ENCODE results near the gene REP15.
"Not testable (repeated sequence)": the region's sequence is repeated elsewhere in the genome, so short reads cannot be mapped to it uniquely, and the experiment has no call there.

Gene REP15, protein sequence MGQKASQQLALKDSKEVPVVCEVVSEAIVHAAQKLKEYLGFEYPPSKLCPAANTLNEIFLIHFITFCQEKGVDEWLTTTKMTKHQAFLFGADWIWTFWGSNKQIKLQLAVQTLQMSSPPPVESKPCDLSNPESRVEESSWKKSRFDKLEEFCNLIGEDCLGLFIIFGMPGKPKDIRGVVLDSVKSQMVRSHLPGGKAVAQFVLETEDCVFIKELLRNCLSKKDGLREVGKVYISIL

DNA sequence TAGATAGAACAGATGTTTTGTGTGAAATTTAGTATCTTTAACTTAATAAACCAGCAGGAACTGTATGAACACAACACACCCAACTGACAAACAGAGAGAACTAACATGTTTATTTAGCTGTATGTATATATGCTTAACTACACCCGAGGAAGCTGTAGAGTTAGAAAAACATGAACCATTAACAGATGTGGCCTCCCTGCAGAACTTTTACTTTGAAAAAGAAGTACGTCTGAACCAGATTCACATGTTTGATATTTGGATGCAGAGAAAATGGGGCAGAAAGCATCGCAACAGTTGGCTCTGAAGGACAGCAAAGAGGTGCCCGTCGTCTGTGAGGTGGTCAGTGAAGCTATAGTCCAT lies at the start of gene REP15:
Gene REP15, plus strand, starts transcription at position 155 of the 360 bp plus-strand sequence. Its CDS starts 116 bp downstream, at position 271.
- Histone ChIP-seq H3K79me2 (no peaks in the 10 kb centered on the region), H3K9ac (no peak within 1 kb of the TSS), H3K9me3 (ENCODE audit: control insufficient read depth, low read length) (no peaks in the 10 kb centered on the region), H3K4me2 (ENCODE audit: low read length) (no peak within 1 kb of the TSS), H3K27ac (no peak within 1 kb of the TSS), H3K4me1 (no peaks in the 10 kb centered on the region), H3K27me3 (ENCODE audit: control insufficient read depth, insufficient read depth, low read length) (no peaks in the 10 kb centered on the region), H3K4me3 (ENCODE audit: low read depth, low read length) (no peak within 1 kb of the TSS), H2AFZ (no peak within 1 kb of the TSS), H3K36me3 (ENCODE audit: control insufficient read depth, insufficient read depth, low read length) (no peaks in the 10 kb centered on the region)
- TF ChIP-seq, protein P1, sequence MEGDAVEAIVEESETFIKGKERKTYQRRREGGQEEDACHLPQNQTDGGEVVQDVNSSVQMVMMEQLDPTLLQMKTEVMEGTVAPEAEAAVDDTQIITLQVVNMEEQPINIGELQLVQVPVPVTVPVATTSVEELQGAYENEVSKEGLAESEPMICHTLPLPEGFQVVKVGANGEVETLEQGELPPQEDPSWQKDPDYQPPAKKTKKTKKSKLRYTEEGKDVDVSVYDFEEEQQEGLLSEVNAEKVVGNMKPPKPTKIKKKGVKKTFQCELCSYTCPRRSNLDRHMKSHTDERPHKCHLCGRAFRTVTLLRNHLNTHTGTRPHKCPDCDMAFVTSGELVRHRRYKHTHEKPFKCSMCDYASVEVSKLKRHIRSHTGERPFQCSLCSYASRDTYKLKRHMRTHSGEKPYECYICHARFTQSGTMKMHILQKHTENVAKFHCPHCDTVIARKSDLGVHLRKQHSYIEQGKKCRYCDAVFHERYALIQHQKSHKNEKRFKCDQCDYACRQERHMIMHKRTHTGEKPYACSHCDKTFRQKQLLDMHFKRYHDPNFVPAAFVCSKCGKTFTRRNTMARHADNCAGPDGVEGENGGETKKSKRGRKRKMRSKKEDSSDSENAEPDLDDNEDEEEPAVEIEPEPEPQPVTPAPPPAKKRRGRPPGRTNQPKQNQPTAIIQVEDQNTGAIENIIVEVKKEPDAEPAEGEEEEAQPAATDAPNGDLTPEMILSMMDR (IDR thresholded peaks at IDR 0.05), result no peak

DNA sequence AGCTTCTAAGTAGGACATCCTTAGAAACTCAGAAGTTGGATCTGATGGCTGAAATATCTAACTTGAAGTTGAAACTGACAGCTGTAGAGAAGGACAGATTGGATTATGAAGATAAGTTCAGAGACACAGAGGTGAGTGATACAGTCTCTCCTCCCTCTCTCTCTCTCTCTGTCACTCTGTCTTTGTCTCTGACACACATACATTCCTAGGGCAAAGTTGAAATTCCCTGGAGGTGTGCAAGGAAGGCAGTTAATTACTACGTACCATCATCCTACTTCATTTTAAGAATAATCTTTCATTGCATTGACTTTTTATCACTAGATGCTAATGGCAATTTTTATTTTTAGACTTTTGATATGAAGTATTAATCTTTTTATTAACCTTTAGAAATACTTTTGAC lies 46.2 kb upstream of the REP15 start:
- Histone ChIP-seq H2AFZ (no peak overlapping the region), H3K27ac (no peak overlapping the region), H3K4me3 (ENCODE audit: low read depth, low read length) (no peak overlapping the region), H3K9me3 (ENCODE audit: control insufficient read depth, low read length) (no peaks in the 10 kb centered on the region), H3K79me2 (no peaks in the 10 kb centered on the region), H3K4me1 (no peaks in the 10 kb centered on the region), H3K36me3 (ENCODE audit: control insufficient read depth, insufficient read depth, low read length) (no peaks in the 10 kb centered on the region), H3K9ac (no peak overlapping the region), H3K27me3 (ENCODE audit: control insufficient read depth, insufficient read depth, low read length) (no peaks in the 10 kb centered on the region), H3K4me2 (ENCODE audit: low read length) (no peak overlapping the region)
- TF ChIP-seq, protein P1 (IDR thresholded peaks at IDR 0.05), result no peak

DNA sequence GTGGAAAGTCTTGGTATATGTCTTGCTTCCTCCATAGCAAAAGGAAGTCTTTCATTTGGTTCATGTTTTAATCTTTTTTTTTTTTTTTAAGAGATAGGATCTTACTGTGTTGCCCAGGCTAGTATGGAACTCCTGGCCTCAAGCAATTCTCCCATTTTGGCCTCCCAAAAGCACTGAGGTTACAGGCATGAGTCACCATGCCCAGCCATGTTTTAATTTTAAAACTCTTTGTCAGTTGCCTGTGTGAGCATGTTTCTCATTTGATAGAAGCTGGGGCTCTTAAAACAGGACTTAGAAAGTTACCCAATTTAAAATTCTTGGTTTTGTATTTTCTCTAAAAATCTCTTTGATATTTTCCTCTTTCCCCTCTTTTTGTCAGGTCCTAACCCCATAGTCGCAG lies 45.0 kb upstream of the REP15 start:
- Histone ChIP-seq H3K79me2 (no peaks in the 10 kb centered on the region), H3K4me3 (ENCODE audit: low read depth, low read length) (no peak overlapping the region), H3K4me2 (ENCODE audit: low read length) (no peak overlapping the region), H3K9ac (no peak overlapping the region), H3K36me3 (ENCODE audit: control insufficient read depth, insufficient read depth, low read length) (no peaks in the 10 kb centered on the region), H3K9me3 (ENCODE audit: control insufficient read depth, low read length) (no peaks in the 10 kb centered on the region), H3K4me1 (no peaks in the 10 kb centered on the region), H2AFZ (no peak overlapping the region), H3K27ac (no peak overlapping the region), H3K27me3 (ENCODE audit: control insufficient read depth, insufficient read depth, low read length) (no peaks in the 10 kb centered on the region)
- TF ChIP-seq, protein P1 (IDR thresholded peaks at IDR 0.05), result no peak

DNA sequence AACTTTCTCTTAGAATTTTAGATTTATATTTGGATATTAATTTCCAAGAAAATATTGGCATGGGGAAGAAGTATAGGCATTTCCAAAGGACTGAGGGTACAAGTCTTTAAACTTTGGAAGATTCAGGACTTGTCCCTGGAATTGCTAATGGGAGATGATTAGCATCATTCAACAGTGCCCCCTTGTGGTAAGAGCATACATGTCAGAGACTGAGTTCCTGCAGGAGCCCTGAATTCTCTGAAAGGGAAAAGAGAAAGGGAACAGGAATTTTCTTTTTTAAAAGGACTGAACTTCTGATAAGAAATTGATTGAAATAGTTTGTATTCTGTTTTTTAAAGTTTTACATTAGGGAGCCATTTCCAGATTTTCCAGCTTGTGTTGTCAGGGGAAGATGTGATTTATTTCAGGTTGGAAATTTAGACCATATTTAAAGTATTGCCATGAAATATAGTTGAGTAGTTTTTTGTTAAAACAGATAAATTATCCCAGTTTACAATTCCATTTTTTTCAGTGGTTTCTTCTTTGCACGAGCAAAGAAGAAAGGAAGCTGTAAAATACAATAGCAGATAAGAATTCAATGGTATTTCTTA lies 44.0 kb upstream of the REP15 start:
- Histone ChIP-seq H3K9me3 (ENCODE audit: control insufficient read depth, low read length) (no peaks in the 10 kb centered on the region), H3K4me3 (ENCODE audit: low read depth, low read length) (no peak overlapping the region), H3K36me3 (ENCODE audit: control insufficient read depth, insufficient read depth, low read length) (no peaks in the 10 kb centered on the region), H3K4me2 (ENCODE audit: low read length) (no peak overlapping the region), H3K27ac (no peak overlapping the region), H3K4me1 (no peaks in the 10 kb centered on the region), H3K27me3 (ENCODE audit: control insufficient read depth, insufficient read depth, low read length) (no peaks in the 10 kb centered on the region), H2AFZ (no peak overlapping the region), H3K9ac (no peak overlapping the region), H3K79me2 (no peaks in the 10 kb centered on the region)
- TF ChIP-seq, protein P1 (IDR thresholded peaks at IDR 0.05), result peak; percentile 83

DNA sequence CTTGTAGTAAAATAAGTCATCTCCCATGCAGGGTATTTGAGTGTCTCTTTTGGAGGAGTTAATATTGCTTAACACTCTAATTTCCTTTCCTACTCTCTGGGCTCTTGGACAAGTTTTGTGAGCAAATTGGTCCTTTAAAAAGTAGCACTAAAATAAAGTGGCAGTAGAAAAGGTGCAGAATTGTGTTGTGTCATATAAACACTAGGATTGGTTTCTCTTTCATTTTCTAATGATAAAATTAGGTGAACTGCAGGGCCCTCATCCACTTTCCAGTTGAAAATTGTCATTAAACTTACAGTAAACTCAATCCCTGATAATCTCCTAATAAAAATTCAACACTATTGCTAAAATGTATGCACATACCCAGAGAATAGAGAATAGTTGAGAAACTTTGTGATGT lies 42.6 kb upstream of the REP15 start:
- H3K27me3 ChIP-seq (ENCODE audit: control insufficient read depth, insufficient read depth, low read length), result no peaks in the 10 kb centered on the region
- H3K4me3 ChIP-seq (ENCODE audit: low read depth, low read length), result no peak overlapping the region
- H2AFZ ChIP-seq, result no peak overlapping the region
- H3K9ac ChIP-seq, result no peak overlapping the region
- H3K27ac ChIP-seq, result no peak overlapping the region
- H3K4me2 ChIP-seq (ENCODE audit: low read length), result no peak overlapping the region
- no peaks in the 10 kb centered on the region for H3K4me1 ChIP-seq
- H3K36me3 ChIP-seq (ENCODE audit: control insufficient read depth, insufficient read depth, low read length), result no peaks in the 10 kb centered on the region
- H3K9me3 ChIP-seq (ENCODE audit: control insufficient read depth, low read length), result no peaks in the 10 kb centered on the region
- TF ChIP-seq, protein P1 (IDR thresholded peaks at IDR 0.05), result no peak
- H3K79me2 ChIP-seq, result no peaks in the 10 kb centered on the region

DNA sequence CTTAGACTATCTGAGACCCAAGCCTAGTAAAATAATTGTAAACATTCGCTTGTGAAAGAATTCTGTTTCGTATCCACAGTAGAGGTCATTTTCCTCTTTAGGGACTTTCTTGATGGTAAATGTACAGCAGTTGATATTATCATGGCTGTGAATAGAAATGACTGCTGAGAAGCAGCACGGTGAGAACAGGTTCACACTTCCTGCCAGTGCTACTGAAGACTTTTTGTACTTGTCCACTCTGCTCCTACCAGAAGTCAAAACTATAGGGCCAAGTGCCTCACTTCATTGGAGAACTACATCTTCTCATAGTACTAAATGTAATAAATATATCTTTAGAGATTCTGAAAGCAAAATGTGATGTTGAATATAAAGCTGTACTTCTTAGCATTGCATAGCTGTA lies 40.8 kb upstream of the REP15 start:
- H3K9ac ChIP-seq; H3K27ac ChIP-seq; H3K4me2 ChIP-seq (ENCODE audit: low read length); H3K36me3 ChIP-seq (ENCODE audit: control insufficient read depth, insufficient read depth, low read length); H3K27me3 ChIP-seq (ENCODE audit: control insufficient read depth, insufficient read depth, low read length); H3K79me2 ChIP-seq; H3K4me1 ChIP-seq; H3K9me3 ChIP-seq (ENCODE audit: control insufficient read depth, low read length); H2AFZ ChIP-seq; H3K4me3 ChIP-seq (ENCODE audit: low read depth, low read length): not testable (repeated sequence)

Measured in parathyroid adenoma (tissue), 2 donors.